ENCODE data around the gene LRRK1.

The LRRK1 gene

GRCh38 chr15:100918690-100919480 lies at the start of gene LRRK1:
TSS of gene LRRK1 (plus strand) at chr15:100919357. CDS start at chr15:100924633, 5,276 bp downstream.
- peak; percentile 6 for DNase-seq

GRCh38 chr15:100873029-100873677 lies 46.0 kb upstream of the LRRK1 start:
- DNase-seq, result peak; percentile 54

- DNase-seq, result no peak
These were observed 43.7 kb upstream of the LRRK1 start for GRCh38 chr15:100875495-100875894.

- DNase-seq, result no peak
These were observed 43.2 kb upstream of the LRRK1 start for GRCh38 chr15:100875976-100876375.

GRCh38 chr15:100877551-100877950 lies 41.6 kb upstream of the LRRK1 start:
- no peak for DNase-seq

- DNase-seq, result no peak
These were observed 41.0 kb upstream of the LRRK1 start for GRCh38 chr15:100878130-100878529.

GRCh38 chr15:100878648-100879047 lies 40.5 kb upstream of the LRRK1 start:
- DNase-seq, result no peak

GRCh38 chr15:100879061-100879463 lies 40.1 kb upstream of the LRRK1 start:
- DNase-seq, result no peak

GRCh38 chr15:100879464-100880138 lies 39.6 kb upstream of the LRRK1 start, which contains the start of gene ALDH1A3:
TSS of gene ALDH1A3 (plus strand) at chr15:100879831. CDS start at chr15:100879908, 77 bp downstream.
- peak; percentile 7 for DNase-seq

- DNase-seq, result no peak
These were observed 38.8 kb upstream of the LRRK1 start for GRCh38 chr15:100880139-100880896.

- DNase-seq, result no peak
These were observed 38.3 kb upstream of the LRRK1 start for GRCh38 chr15:100880897-100881242.

GRCh38 chr15:100881573-100882336 lies 37.4 kb upstream of the LRRK1 start:
- DNase-seq, result no peak

- no peak for DNase-seq
These were observed 34.0 kb upstream of the LRRK1 start for GRCh38 chr15:100885116-100885515.

- no peak for DNase-seq
These were observed 33.3 kb upstream of the LRRK1 start for GRCh38 chr15:100885811-100886210.

GRCh38 chr15:100887211-100887913 lies 31.8 kb upstream of the LRRK1 start:
- DNase-seq, result no peak

GRCh38 chr15:100889385-100890050 lies 29.6 kb upstream of the LRRK1 start:
- DNase-seq, result no peak

- no peak for DNase-seq
These were observed 29.0 kb upstream of the LRRK1 start for GRCh38 chr15:100890051-100890720.

GRCh38 chr15:100890850-100891249 lies 28.3 kb upstream of the LRRK1 start:
- no peak for DNase-seq

GRCh38 chr15:100891307-100892012 lies 27.7 kb upstream of the LRRK1 start:
- DNase-seq, result no peak

GRCh38 chr15:100892013-100892355 lies 27.2 kb upstream of the LRRK1 start:
- DNase-seq, result no peak
